Brain microvascular endothelial cell (primary cell): ENCODE data around the gene RIOX2.
"Not testable (repeated sequence)": the region's sequence is repeated elsewhere in the genome, so short reads cannot be mapped to it uniquely, and the experiment has no call there.

ENCODE experiments used
- DNase-seq: peaks from one replicate; pipeline ENCODE4 v3.0.0-alpha.2; 2020
- H3K27ac ChIP-seq: fragments of 250-450 bp; sonication (Bioruptor Pico); 2 replicates; pipeline ENCODE4 v1.5.1; 2020; ENCODE audit warnings: mild to moderate bottlenecking, moderate library complexity
- H3K27me3 ChIP-seq: fragments of 250-450 bp; sonication (Bioruptor Pico); replicated peaks from 2 replicates; pipeline ENCODE4 v1.5.1; 2020; ENCODE audit warnings: mild to moderate bottlenecking
- H3K36me3 ChIP-seq: fragments of 250-450 bp; sonication (Bioruptor Pico); replicated peaks from 2 replicates; pipeline ENCODE4 v1.5.1; 2020; ENCODE audit warnings: mild to moderate bottlenecking
- H3K4me3 ChIP-seq: 2 replicates; pipeline ENCODE4 v1.5.1; 2011; ENCODE audit warnings: low read depth, mild to moderate bottlenecking, control low read depth, low read length, moderate library complexity
- in situ Hi-C: cut with HindIII; loops from 2 replicates; pipeline ENCODE4 v1.10.0; 2017; ENCODE audit warnings: low sequenced_read_pairs, low pct_ligation_motif_present
- TF ChIP-seq, protein P1 (sequence below): IDR thresholded peaks from 2 replicates; pipeline ENCODE4 v1.5.1; 2011; ENCODE audit warnings: low read depth, mild to moderate bottlenecking, moderate library complexity, low read length, control low read depth, inconsistent platforms; ENCODE audit errors: missing control alignments

RIOX2 gene

DNA sequence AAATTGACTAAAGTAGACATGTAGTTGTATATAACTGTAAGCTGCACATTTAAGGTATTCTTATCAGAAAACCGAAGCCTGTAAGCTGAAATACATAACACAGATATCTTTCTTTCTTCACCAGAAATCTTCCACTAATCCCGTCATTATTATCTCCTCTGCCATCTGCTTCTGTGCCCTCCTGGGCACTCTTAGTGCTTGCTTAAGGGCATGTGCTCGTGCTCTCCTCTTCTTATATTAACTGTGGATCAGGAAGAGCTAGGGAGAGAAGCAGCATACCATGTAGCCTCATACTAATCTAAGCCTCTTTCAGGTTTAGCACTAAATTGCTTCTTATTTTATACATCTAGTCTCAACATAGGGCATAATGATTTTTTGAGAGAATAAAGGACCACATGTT, 60.8 kb downstream of the RIOX2 start:
- no peaks in the 10 kb centered on the region for H3K36me3 ChIP-seq
- no peaks in the 10 kb centered on the region for H3K27me3 ChIP-seq
- DNase-seq, result no peak
- H3K27ac ChIP-seq, result no peak overlapping the region
- in situ Hi-C loops, result no loop called here
- no peak overlapping the region for H3K4me3 ChIP-seq
- TF ChIP-seq, protein P1, sequence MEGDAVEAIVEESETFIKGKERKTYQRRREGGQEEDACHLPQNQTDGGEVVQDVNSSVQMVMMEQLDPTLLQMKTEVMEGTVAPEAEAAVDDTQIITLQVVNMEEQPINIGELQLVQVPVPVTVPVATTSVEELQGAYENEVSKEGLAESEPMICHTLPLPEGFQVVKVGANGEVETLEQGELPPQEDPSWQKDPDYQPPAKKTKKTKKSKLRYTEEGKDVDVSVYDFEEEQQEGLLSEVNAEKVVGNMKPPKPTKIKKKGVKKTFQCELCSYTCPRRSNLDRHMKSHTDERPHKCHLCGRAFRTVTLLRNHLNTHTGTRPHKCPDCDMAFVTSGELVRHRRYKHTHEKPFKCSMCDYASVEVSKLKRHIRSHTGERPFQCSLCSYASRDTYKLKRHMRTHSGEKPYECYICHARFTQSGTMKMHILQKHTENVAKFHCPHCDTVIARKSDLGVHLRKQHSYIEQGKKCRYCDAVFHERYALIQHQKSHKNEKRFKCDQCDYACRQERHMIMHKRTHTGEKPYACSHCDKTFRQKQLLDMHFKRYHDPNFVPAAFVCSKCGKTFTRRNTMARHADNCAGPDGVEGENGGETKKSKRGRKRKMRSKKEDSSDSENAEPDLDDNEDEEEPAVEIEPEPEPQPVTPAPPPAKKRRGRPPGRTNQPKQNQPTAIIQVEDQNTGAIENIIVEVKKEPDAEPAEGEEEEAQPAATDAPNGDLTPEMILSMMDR, result no peak

DNA sequence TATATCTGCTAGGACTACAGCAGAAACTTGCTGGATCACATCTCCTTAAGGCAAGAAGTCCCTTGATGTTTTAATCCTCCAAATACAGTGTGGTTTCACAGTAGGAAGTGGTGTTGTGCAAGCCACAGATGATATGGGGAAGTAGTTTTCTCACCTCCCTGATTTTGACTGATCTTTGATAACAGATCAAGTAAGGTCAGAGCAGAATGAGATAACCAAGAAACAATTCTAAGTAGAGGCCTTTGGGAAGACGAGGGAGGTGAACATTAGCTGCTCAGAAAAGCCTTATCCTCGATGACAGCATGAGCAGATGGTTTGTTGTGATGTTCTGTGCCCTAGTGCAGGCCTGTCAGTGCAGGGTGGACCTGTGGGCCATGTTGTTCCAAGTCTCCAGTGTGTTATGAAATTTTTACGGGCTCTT, 61.3 kb downstream of the RIOX2 start:
- no peak for DNase-seq
- TF ChIP-seq, protein P1, result no peak
- Histone ChIP-seq H3K27me3 (no peaks in the 10 kb centered on the region), H3K27ac (no peak overlapping the region), H3K36me3 (no peaks in the 10 kb centered on the region), H3K4me3 (no peak overlapping the region)
- in situ Hi-C loops, result no loop called here

DNA sequence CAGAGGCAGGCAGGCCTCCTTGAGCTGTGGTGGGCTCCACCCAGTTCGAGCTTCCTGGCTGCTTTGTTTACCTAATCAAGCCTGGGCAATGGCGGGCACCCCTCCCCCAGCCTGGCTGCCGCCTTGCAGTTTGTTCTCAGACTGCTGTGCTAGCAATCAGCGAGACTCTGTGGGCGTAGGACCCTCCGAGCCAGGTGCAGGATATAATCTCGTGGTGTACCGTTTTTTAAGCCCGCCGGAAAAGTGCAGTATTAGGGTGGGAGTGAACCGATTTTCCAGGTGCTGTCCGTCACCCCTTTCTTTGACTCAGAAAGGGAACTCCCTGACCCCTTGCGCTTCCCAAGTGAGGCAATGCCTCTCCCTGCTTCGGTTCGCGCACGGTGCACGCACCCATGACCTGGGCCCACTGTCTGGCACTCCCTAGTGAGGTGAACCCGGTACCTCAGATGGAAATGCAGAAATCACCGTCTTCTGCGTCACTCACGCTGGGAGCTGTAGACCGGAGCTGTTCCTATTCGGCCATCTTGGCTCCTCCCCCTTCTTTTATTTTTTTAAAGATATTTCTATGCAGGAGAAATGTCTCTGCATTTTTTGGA, 61.9 kb downstream of the RIOX2 start:
- H3K27ac ChIP-seq, H3K36me3 ChIP-seq, in situ Hi-C loops, DNase-seq, H3K4me3 ChIP-seq, H3K27me3 ChIP-seq: not testable (repeated sequence)

DNA sequence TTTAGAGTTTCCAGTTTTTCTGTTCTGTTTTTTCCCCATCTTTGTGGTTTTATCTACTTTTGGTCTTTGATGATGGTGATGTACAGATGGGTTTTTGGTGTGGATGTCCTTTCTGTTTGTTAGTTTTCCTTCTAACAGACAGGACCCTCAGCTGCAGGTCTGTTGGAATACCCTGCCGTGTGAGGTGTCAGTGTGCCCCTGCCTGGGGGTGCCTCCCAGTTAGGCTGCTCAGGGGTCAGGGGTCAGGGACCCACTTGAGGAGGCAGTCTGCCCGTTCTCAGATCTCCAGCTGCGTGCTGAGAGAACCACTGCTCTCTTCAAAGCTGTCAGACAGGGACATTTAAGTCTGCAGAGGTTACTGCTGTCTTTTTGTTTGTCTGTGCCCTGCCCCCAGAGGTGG, 62.4 kb downstream of the RIOX2 start:
- H3K27me3 ChIP-seq, H3K27ac ChIP-seq, DNase-seq, in situ Hi-C loops, H3K36me3 ChIP-seq, H3K4me3 ChIP-seq: not testable (repeated sequence)

DNA sequence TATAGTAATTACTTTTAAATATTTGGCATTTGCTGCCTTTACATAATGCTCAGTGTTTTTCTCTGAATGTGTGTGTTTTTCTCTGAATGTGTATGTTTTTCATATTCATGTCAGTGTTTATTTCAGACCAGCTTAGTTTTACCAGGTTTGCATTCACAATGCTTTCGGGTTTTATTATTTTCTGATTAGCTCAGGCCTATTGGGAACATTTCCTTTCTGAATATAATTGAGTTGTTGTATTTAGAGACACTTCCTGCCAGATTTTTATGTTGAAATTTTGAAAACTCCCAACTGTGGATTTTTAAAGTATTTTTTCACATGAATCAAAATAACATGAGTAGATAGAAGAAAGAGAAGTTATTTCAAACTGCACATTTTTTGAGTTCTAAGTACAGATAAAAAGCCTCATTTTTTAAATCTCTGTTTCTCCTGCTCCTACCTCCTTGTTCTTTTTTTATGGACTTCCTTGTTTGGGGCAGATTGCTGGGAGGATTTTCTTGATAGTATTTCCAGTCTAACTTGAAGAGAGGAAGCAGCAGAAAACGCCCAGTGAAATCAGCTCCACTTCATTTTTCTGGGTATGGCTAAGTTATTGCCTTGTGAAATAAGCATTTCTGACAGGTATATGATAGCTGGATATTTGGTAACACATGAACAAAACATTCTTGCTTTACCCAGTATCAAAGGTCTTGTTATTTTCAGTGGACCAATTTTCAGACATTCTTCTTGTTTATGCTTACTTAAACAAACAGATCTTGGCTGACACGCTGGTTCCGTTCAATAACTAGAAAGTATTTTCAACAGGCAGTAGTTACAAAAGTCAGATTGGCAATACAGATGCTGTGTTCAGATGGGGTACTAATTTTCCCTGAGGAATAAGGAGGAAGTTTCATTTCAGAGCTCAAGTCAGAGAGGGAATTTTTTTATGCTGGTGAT, 70.7 kb downstream of the RIOX2 start:
- Histone ChIP-seq H3K36me3 (no peaks in the 10 kb centered on the region), H3K27me3 (no peaks in the 10 kb centered on the region), H3K27ac (no peak overlapping the region), H3K4me3 (no peak overlapping the region)
- DNase-seq, result no peak
- TF ChIP-seq, protein P1, result no peak
- in situ Hi-C loops, result no loop called here

DNA sequence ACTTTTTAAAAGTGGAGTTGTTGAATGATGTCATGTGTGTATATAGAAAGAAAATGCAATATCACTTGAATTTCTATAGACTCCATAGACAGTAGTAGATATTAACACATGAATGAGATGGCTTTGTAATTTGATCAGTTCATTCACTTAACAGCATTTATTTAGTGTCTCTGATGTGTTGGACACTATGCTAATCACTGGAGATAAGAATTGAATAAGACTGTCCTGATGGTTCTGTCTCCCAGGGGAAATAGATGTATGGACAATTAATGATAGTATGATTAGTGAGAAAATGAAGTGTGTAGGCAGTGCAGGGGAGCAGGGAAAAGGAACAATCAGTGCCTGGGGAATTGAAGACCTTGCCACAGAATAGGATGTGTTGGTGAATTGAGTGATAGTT, 72.9 kb downstream of the RIOX2 start:
- in situ Hi-C loops, result no loop called here
- DNase-seq, result no peak
- no peaks in the 10 kb centered on the region for H3K36me3 ChIP-seq
- TF ChIP-seq, protein P1, result no peak
- no peak overlapping the region for H3K27ac ChIP-seq
- no peaks in the 10 kb centered on the region for H3K27me3 ChIP-seq
- H3K4me3 ChIP-seq, result no peak overlapping the region
